Suprapubic skin (tissue), 4 donors: ENCODE data around the gene RAP1A. TPM values are rescaled to one million over a fixed set of nuclear protein-coding genes. Genes with fewer than 3 reads are reported as not detected.

Source experiments
- DNase-seq, 2 donors: peaks; one replicate each; pipeline ENCODE4 v3.0.0-alpha.2; 2019; ENCODE audit warnings: low spot score in 2 of 2
- H3K27ac ChIP-seq: fragments of 200-600 bp; sonication (generic); one replicate; pipeline ENCODE4 v1.5.1; 2019
- H3K27me3 ChIP-seq: fragments of 200-600 bp; sonication (generic); one replicate; pipeline ENCODE4 v1.5.1; 2019
- H3K36me3 ChIP-seq: fragments of 200-600 bp; sonication (generic); one replicate; pipeline ENCODE4 v1.5.1; 2019
- H3K4me1 ChIP-seq: fragments of 200-600 bp; sonication (generic); one replicate; pipeline ENCODE4 v1.5.1; 2019
- H3K4me3 ChIP-seq: fragments of 200-600 bp; sonication (generic); one replicate; pipeline ENCODE4 v1.5.1; 2019; ENCODE audit warnings: mild to moderate bottlenecking
- H3K9me3 ChIP-seq: fragments of 200-600 bp; sonication (generic); one replicate; pipeline ENCODE4 v1.5.1; 2019
- EP300 ChIP-seq: sonication (generic); formaldehyde crosslinking; IDR thresholded peaks from one replicate; pipeline ENCODE4 v1.6.1; 2017; ENCODE audit warnings: antibody characterized with exemption
- POLR2A ChIP-seq, 2 donors: fragments of 450-650 bp; IDR thresholded peaks; one replicate each; pipeline ENCODE4 v1.6.1; 2017; ENCODE audit warnings: antibody characterized with exemption in 2 of 2, mild to moderate bottlenecking in 2 of 2, moderate library complexity in 2 of 2
- POLR2AphosphoS5 ChIP-seq, 3 donors: sonication (generic); formaldehyde crosslinking; IDR thresholded peaks; one replicate each; pipeline ENCODE4 v1.6.1; 2017; ENCODE audit warnings: antibody characterized with exemption in 3 of 3
- WGBS: methylation state at CpG from one replicate; pipeline ENCODE4 v1.1.5; 2018; 5-methylcytosine and 5-hydroxymethylcytosine counted together
- total RNA-seq, 4 donors: library from RNA; depleted of rRNA; stranded (reverse); fragments of >200 nt; gene quantifications; one replicate each; pipeline ENCODE4 v1.1.0, GENCODE V29; 2016
- TF ChIP-seq, protein P1 (sequence below), 2 donors: fragments of 200-600 bp in 1 of 2; fragments of 450-650 bp in 1 of 2; sonication (generic) in 1 of 2; IDR thresholded peaks; one replicate each; pipeline ENCODE4 v1.5.1; 2016 to 2019; ENCODE audit warnings: antibody characterized with exemption in 2 of 2, mild to moderate bottlenecking in 1 of 2, moderate library complexity in 1 of 2

RAP1A gene
- total RNA-seq, 4 donors from 2014 or later = 31.0 to 38.4 (median 35.3) TPM

DNA sequence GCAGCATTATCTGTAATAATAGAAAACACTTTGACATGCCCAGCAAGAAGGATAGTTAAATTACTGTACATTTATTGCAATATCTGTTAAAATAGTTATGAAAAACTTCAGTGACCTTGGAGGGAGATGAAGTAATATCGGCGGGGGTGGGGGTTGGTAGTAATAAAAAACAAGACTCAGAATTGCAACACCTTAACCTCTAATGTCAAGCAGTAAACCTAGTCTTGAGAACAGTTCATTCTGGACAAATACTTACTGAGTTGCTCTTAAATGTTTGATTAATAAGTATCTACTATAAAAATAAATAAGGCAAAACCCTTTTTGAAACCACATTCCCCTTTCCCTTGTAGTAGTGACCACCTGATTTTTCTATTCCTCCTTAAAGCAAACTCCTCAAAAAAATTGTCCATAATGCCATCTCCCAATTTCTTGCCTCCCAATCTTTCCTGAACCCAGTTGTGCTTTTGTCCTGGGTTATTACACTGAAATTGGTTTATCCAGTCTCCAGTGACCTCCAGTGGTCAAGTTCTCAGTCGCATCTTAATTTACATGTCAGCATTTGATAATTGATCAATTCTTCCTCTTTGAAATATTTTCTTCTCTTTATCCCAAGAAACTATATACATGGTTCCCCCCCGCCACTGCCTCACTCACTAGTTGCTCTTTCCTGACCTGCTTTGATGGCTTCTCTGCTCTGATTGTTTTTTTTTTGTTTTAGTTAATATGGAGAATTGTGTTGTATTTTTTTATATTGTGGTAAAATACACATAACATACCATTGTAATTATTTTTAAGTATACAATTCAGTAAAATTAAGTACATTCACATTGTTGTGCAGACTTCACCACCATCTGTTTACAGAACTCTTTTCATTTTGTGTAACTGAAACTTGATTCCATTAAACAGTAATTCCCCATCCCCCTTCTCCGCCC is 36.8 kb downstream of the RAP1A start:
- no peaks in the 10 kb centered on the region for H3K36me3 ChIP-seq
- H3K4me1 ChIP-seq = peaks cover 28% of the 10 kb centered on the region
- no peak for DNase-seq
- no peaks in the 10 kb centered on the region for H3K9me3 ChIP-seq
- no peaks in the 10 kb centered on the region for H3K27me3 ChIP-seq
- TF ChIP-seq EP300 = no peak
- TF ChIP-seq, protein P1, sequence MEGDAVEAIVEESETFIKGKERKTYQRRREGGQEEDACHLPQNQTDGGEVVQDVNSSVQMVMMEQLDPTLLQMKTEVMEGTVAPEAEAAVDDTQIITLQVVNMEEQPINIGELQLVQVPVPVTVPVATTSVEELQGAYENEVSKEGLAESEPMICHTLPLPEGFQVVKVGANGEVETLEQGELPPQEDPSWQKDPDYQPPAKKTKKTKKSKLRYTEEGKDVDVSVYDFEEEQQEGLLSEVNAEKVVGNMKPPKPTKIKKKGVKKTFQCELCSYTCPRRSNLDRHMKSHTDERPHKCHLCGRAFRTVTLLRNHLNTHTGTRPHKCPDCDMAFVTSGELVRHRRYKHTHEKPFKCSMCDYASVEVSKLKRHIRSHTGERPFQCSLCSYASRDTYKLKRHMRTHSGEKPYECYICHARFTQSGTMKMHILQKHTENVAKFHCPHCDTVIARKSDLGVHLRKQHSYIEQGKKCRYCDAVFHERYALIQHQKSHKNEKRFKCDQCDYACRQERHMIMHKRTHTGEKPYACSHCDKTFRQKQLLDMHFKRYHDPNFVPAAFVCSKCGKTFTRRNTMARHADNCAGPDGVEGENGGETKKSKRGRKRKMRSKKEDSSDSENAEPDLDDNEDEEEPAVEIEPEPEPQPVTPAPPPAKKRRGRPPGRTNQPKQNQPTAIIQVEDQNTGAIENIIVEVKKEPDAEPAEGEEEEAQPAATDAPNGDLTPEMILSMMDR (IDR thresholded peaks at IDR 0.05) = peak; percentile 34 to 45
- H3K27ac ChIP-seq = no peak overlapping the region
- H3K4me3 ChIP-seq = no peak overlapping the region
- 62% methylated on average over 5 of the region's 5 CpGs for WGBS

GRCh38 chr1:111658622-111659021 is 39.0 kb downstream of the RAP1A start:
- no peak overlapping the region for H3K27ac ChIP-seq
- H3K4me3 ChIP-seq = no peak overlapping the region
- TF ChIP-seq POLR2A (IDR thresholded peaks at IDR 0.05) = no peak
- TF ChIP-seq, protein P1 (IDR thresholded peaks at IDR 0.05) = no peak
- TF ChIP-seq POLR2AphosphoS5 (IDR thresholded peaks at IDR 0.05) = no peak
- TF ChIP-seq EP300 = no peak
- 93% methylated on average over 5 of the region's 5 CpGs for WGBS
- DNase-seq = no peak
- no peaks in the 10 kb centered on the region for H3K9me3 ChIP-seq
- H3K27me3 ChIP-seq = no peaks in the 10 kb centered on the region
- no peaks in the 10 kb centered on the region for H3K36me3 ChIP-seq
- H3K4me1 ChIP-seq = peaks cover 28% of the 10 kb centered on the region

DNA sequence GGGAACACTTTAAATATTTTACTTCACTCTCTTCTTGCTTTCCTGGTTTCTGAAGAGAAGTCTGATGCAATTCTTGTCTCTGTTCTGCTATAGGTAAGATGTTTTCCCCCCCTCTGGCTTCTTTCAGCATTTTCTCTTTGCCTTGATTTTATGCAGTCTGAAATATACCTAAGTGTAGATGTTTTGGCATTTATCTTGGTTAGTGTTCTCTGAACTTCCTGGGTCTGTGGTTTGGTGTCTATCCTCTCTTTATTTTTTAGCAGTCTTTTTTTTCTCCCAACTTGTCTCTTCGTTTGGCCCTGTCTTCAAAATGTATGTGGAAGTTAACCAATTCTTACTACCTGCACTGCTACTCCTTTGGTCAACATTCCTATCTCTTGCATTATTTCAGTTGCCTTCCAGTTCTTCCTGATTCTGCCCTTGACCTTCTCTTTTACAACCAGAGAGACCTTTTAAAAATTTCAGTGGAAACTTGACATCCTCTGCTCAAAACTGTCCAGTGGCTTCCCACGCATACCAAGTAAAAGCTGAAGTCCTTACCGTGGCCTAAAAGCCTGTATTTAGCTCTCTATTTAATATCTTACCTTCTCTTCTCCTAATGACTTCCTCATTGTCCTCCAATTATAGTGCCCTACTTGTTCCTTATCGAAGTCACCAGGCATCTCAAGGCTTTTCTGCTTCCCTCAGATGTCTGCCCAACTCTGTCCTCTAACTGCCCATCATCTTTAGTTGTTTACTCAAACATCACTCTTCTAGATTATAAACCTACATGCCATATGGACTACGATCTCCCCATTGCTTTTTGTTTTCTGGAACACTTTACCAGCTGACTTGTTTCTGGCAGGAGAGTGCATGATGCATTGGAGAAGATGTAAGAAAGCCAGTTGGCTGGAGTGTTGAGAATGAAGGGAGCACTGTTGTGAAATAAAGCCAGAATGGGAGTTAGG is 40.9 kb downstream of the RAP1A start:
- DNase-seq = no peak

GRCh38 chr1:111664652-111665051 is 45.1 kb downstream of the RAP1A start:
- 30% methylated on average over 1 of the region's 1 CpG for WGBS
- peaks cover 31% of the 10 kb centered on the region for H3K4me1 ChIP-seq
- H3K27ac ChIP-seq = no peak overlapping the region

More for the DNA sequence above, 40.9 kb downstream of the RAP1A start:
- peaks cover 36% of the 10 kb centered on the region for H3K4me1 ChIP-seq
- WGBS = 59% methylated on average over 5 of the region's 5 CpGs
- no peaks in the 10 kb centered on the region for H3K27me3 ChIP-seq
- H3K36me3 ChIP-seq = no peaks in the 10 kb centered on the region
- H3K27ac ChIP-seq = no peak overlapping the region
- H3K4me3 ChIP-seq = no peak overlapping the region
- no peaks in the 10 kb centered on the region for H3K9me3 ChIP-seq
- TF ChIP-seq, protein P1 (IDR thresholded peaks at IDR 0.05) = no peak
- TF ChIP-seq EP300 (no peak), POLR2AphosphoS5 (IDR thresholded peaks at IDR 0.05) (no peak), POLR2A (IDR thresholded peaks at IDR 0.05) (no peak)

More at GRCh38 chr1:111664652-111665051, 45.1 kb downstream of the RAP1A start:
- Histone ChIP-seq H3K4me3 (no peak overlapping the region), H3K9me3 (no peaks in the 10 kb centered on the region), H3K27me3 (no peaks in the 10 kb centered on the region), H3K36me3 (no peaks in the 10 kb centered on the region)
- no peak for DNase-seq
- TF ChIP-seq POLR2AphosphoS5 (IDR thresholded peaks at IDR 0.05) (no peak), POLR2A (IDR thresholded peaks at IDR 0.05) (no peak), EP300 (no peak)
- TF ChIP-seq, protein P1 (IDR thresholded peaks at IDR 0.05) = no peak
